ENCODE results near the gene UTP25. TPM values are rescaled to one million over a fixed set of nuclear protein-coding genes. Genes with fewer than 3 reads are reported as not detected.

The UTP25 gene
- total RNA-seq, 4 donors from 2014 or later: 3.7 to 8.0 (median 7.3) TPM

GRCh38 chr1:209866201-209866600, 38.4 kb downstream of the UTP25 start:
- Histone ChIP-seq H3K36me3 (no peaks in the 10 kb centered on the region), H3K4me3 (no peak overlapping the region), H3K9me3 (no peaks in the 10 kb centered on the region), H3K27ac (replicated peaks in 1 of 4) (no peak overlapping the region), H3K27me3 (peaks cover 0 to 13% (median 0%) of the 10 kb centered on the region in 4 donors), H3K4me1 (no peaks in the 10 kb centered on the region)
- TF ChIP-seq EP300 (IDR thresholded peaks at IDR 0.05) (no peak), POLR2A (IDR thresholded peaks at IDR 0.05; ENCODE audit: low read depth) (no peak), POLR2AphosphoS5 (IDR thresholded peaks at IDR 0.05) (no peak), CTCF (IDR thresholded peaks at IDR 0.05) (no peak)
- intact Hi-C loops (cut with DNase I): loop anchor here (10.0 kb wide), 1 partner anchor 459 kb away; the partner anchor contains the start of gene HHAT
- 74% methylated on average over 1 of the region's 1 CpG for WGBS
- DNase-seq (ENCODE audit: extremely low spot score): no peak

GRCh38 chr1:209869291-209870149, 41.7 kb downstream of the UTP25 start:
- intact Hi-C loops (cut with DNase I): loop anchor here (10.0 kb wide), 1 partner anchor 455 kb away; the partner anchor contains the start of gene HHAT
- DNase-seq (ENCODE audit: extremely low spot score): no peak
- H3K4me1 ChIP-seq: no peaks in the 10 kb centered on the region
- TF ChIP-seq POLR2AphosphoS5 (IDR thresholded peaks at IDR 0.05) (no peak), POLR2A (IDR thresholded peaks at IDR 0.05; ENCODE audit: low read depth) (no peak), CTCF (IDR thresholded peaks at IDR 0.05) (no peak), EP300 (IDR thresholded peaks at IDR 0.05) (no peak)
- H3K27me3 ChIP-seq: no peaks in the 10 kb centered on the region
- H3K9me3 ChIP-seq: no peaks in the 10 kb centered on the region
- no peaks in the 10 kb centered on the region for H3K36me3 ChIP-seq
- no peak overlapping the region for H3K27ac ChIP-seq (replicated peaks in 1 of 4)
- H3K4me3 ChIP-seq: no peak overlapping the region
- whole genome bisulfite sequencing: 69% methylated on average over 2 of the region's 2 CpGs

GRCh38 chr1:209870151-209870831, 42.5 kb downstream of the UTP25 start:
- no peak for DNase-seq (ENCODE audit: extremely low spot score)
- no peak overlapping the region for H3K4me3 ChIP-seq
- no peak for TF ChIP-seq POLR2AphosphoS5 (IDR thresholded peaks at IDR 0.05)
- no peak for TF ChIP-seq CTCF (IDR thresholded peaks at IDR 0.05)
- no peak for TF ChIP-seq POLR2A (IDR thresholded peaks at IDR 0.05; ENCODE audit: low read depth)
- TF ChIP-seq EP300 (IDR thresholded peaks at IDR 0.05): no peak
- intact Hi-C loops (cut with DNase I): no loop called here
- no peaks in the 10 kb centered on the region for H3K4me1 ChIP-seq
- H3K36me3 ChIP-seq: no peaks in the 10 kb centered on the region
- H3K27me3 ChIP-seq: no peaks in the 10 kb centered on the region
- no peaks in the 10 kb centered on the region for H3K9me3 ChIP-seq
- WGBS: 43% methylated on average over 4 of the region's 4 CpGs
- H3K27ac ChIP-seq (replicated peaks in 1 of 4): no peak overlapping the region

- no peak overlapping the region for H3K4me3 ChIP-seq
- H3K9me3 ChIP-seq: no peaks in the 10 kb centered on the region
- no peak overlapping the region for H3K27ac ChIP-seq (replicated peaks in 1 of 4)
- no peak for DNase-seq (ENCODE audit: extremely low spot score)
- no peaks in the 10 kb centered on the region for H3K27me3 ChIP-seq
- TF ChIP-seq POLR2A (IDR thresholded peaks at IDR 0.05; ENCODE audit: low read depth) (no peak), EP300 (IDR thresholded peaks at IDR 0.05) (no peak), CTCF (IDR thresholded peaks at IDR 0.05) (no peak), POLR2AphosphoS5 (IDR thresholded peaks at IDR 0.05) (no peak)
- no peaks in the 10 kb centered on the region for H3K36me3 ChIP-seq
- 41% methylated on average over 1 of the region's 1 CpG for WGBS
- intact Hi-C loops (cut with DNase I): no loop called here
- no peaks in the 10 kb centered on the region for H3K4me1 ChIP-seq
These were observed 43.2 kb downstream of the UTP25 start for GRCh38 chr1:209871006-209871405.
